ENCODE results near the gene CD52.
A peak's percentile ranks its signal among the peaks of the same experiment; 100 is the strongest.

CD52 gene

GRCh38 chr1:26315874-26316850, 1.6 kb upstream of the CD52 start:
- Histone ChIP-seq H3K4me1 (ENCODE audit: low read depth, poor library complexity, severe bottlenecking) (peaks cover under 1% of the 10 kb centered on the region), H3K9ac (no peak overlapping the region), H4K20me1 (ENCODE audit: insufficient read depth) (no peaks in the 10 kb centered on the region), H3K36me3 (ENCODE audit: insufficient read depth) (no peaks in the 10 kb centered on the region), H3K27ac (no peak overlapping the region), H3K4me3 (IDR thresholded peaks at IDR 0.05; ENCODE audit: insufficient read depth, low read depth, low read length) (no peak overlapping the region), H2AFZ (ENCODE audit: low read depth) (no peak overlapping the region), H3K79me2 (ENCODE audit: insufficient read depth, low read depth) (no peaks in the 10 kb centered on the region), H3K27me3 (ENCODE audit: insufficient read depth, low read depth) (no peaks in the 10 kb centered on the region), H3K4me2 (no peak overlapping the region)
- TF ChIP-seq CTCF (conservative IDR thresholded peaks at IDR 0.05; ENCODE audit: low read depth, low read length) = no peak

GRCh38 chr1:26317146-26317545, 612 bp upstream of the CD52 start:
- Histone ChIP-seq H3K79me2 (ENCODE audit: insufficient read depth, low read depth) (no peaks in the 10 kb centered on the region), H3K36me3 (ENCODE audit: insufficient read depth) (no peaks in the 10 kb centered on the region), H2AFZ (ENCODE audit: low read depth) (no peak overlapping the region), H3K27me3 (ENCODE audit: insufficient read depth, low read depth) (no peaks in the 10 kb centered on the region), H3K4me1 (ENCODE audit: low read depth, poor library complexity, severe bottlenecking) (peaks cover 4% of the 10 kb centered on the region), H3K4me2 (no peak overlapping the region), H3K4me3 (IDR thresholded peaks at IDR 0.05; ENCODE audit: insufficient read depth, low read depth, low read length) (no peak overlapping the region), H4K20me1 (ENCODE audit: insufficient read depth) (no peaks in the 10 kb centered on the region), H3K27ac (no peak overlapping the region), H3K9ac (no peak overlapping the region)
- TF ChIP-seq CTCF (conservative IDR thresholded peaks at IDR 0.05; ENCODE audit: low read depth, low read length) = no peak

- Histone ChIP-seq H4K20me1 (ENCODE audit: insufficient read depth) (no peaks in the 10 kb centered on the region), H2AFZ (ENCODE audit: low read depth) (no peak overlapping the region), H3K27me3 (ENCODE audit: insufficient read depth, low read depth) (no peaks in the 10 kb centered on the region), H3K27ac (no peak overlapping the region), H3K36me3 (ENCODE audit: insufficient read depth) (no peaks in the 10 kb centered on the region), H3K4me1 (ENCODE audit: low read depth, poor library complexity, severe bottlenecking) (peaks cover 4% of the 10 kb centered on the region), H3K79me2 (ENCODE audit: insufficient read depth, low read depth) (no peaks in the 10 kb centered on the region), H3K4me3 (IDR thresholded peaks at IDR 0.05; ENCODE audit: insufficient read depth, low read depth, low read length) (no peak overlapping the region), H3K4me2 (no peak overlapping the region), H3K9ac (no peak overlapping the region)
- TF ChIP-seq CTCF (conservative IDR thresholded peaks at IDR 0.05; ENCODE audit: low read depth, low read length) = no peak
These were observed 743 bp downstream of the CD52 start for GRCh38 chr1:26318338-26319064.

- no peak overlapping the region for H3K9ac ChIP-seq
- H3K4me3 ChIP-seq (IDR thresholded peaks at IDR 0.05; ENCODE audit: insufficient read depth, low read depth, low read length) = no peak overlapping the region
- H3K4me1 ChIP-seq (ENCODE audit: low read depth, poor library complexity, severe bottlenecking) = peaks cover 4% of the 10 kb centered on the region
- H2AFZ ChIP-seq (ENCODE audit: low read depth) = peak overlapping the region; percentile 81; the same call in 1 of the 2 replicates
- peak overlapping the region; percentile 24; the same call in 1 of the 2 replicates for H3K4me2 ChIP-seq
- no peaks in the 10 kb centered on the region for H3K27me3 ChIP-seq (ENCODE audit: insufficient read depth, low read depth)
- no peak overlapping the region for H3K27ac ChIP-seq
- H4K20me1 ChIP-seq (ENCODE audit: insufficient read depth) = no peaks in the 10 kb centered on the region
- no peaks in the 10 kb centered on the region for H3K36me3 ChIP-seq (ENCODE audit: insufficient read depth)
- no peak for TF ChIP-seq CTCF (conservative IDR thresholded peaks at IDR 0.05; ENCODE audit: low read depth, low read length)
- no peaks in the 10 kb centered on the region for H3K79me2 ChIP-seq (ENCODE audit: insufficient read depth, low read depth)
These were observed 3.1 kb downstream of the CD52 start for GRCh38 chr1:26320896-26321295.
